Muscle of back (tissue), 13 donors: Measurements from ENCODE around the gene EAF2. TPM values are rescaled to one million over a fixed set of nuclear protein-coding genes. Genes with fewer than 3 reads are reported as not detected.

Experiments
- DNase-seq, 3 donors: peaks; one replicate each; pipeline versions ENCODE4 v3.0.0 to v3.0.0-alpha.2; 2013
- long read RNA-seq, 9 donors: transcript quantifications; one replicate each; lab custom pipeline, GENCODE V29; 2026
- polyA plus RNA-seq, 10 donors: library from polyadenylated mRNA; unstranded; fragments of 120-200 nt; gene quantifications; one replicate each; pipeline ENCODE4 v1.2.1, GENCODE V29; 2013; ENCODE audit not compliant: insufficient read length in 10 of 10

The EAF2 gene
- polyA plus RNA-seq = 1 to 10 TPM; 5.6 to 9.3 (median 7.1) TPM
- long read RNA-seq, donor 1, partial matches to known transcripts = 0 of 2 reads
- long read RNA-seq, donor 1, other reads (novel, unspliced or antisense) = 0 of 2 reads
- long read RNA-seq, donor 2, partial matches to known transcripts = 5 of 5 reads
- long read RNA-seq, donor 2, other reads (novel, unspliced or antisense) = 0 of 5 reads
- long read RNA-seq, donor 3 = 0 reads
- long read RNA-seq, donor 4, partial matches to known transcripts = 0 of 1 reads
- long read RNA-seq, donor 4, other reads (novel, unspliced or antisense) = 0 of 1 reads
- long read RNA-seq, donor 5, partial matches to known transcripts = 0 of 1 reads
- long read RNA-seq, donor 5, other reads (novel, unspliced or antisense) = 0 of 1 reads
- long read RNA-seq, donor 6 = 0 reads
- long read RNA-seq, donor 7, partial matches to known transcripts = 0 of 1 reads
- long read RNA-seq, donor 7, other reads (novel, unspliced or antisense) = 0 of 1 reads
- long read RNA-seq, donor 8, partial matches to known transcripts = 0 of 1 reads
- long read RNA-seq, donor 8, other reads (novel, unspliced or antisense) = 0 of 1 reads
- long read RNA-seq, donor 9 = 0 reads

DNA sequence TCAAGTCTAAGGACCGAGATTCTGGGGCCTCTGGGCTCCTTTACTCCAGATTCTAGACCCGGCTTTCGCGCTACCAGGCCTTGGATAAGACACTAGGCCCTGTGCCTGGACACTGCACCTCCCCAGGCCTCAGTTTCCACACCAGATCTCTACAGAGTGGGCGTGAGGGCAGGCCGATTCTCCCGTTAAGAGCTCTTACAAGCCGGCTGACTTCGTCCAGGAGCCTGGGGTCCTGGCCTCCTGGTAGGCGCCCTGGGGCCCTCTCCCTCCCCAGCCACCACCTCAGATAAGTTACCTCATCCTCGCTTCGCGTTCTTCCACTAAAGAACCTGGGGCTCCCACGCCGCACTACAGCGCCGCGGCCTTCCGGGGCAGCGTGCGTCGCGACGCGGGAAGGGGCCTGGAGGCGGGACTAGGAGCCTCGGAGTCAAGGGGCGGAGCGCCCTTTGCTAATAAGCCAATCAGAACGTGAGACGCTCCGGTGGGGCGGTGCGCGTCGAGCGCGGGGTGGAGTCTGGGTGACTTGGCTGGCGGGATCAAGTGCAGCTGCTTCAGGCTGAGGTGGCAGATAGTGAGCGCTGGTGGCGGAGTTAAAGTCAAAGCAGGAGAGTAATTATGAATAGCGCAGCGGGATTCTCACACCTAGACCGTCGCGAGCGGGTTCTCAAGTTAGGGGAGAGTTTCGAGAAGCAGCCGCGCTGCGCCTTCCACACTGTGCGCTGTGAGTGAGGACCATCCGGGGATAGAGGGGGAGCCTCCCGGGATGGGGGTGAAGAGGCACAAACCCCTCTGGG lies at the start of gene EAF2, which contains the start of gene IQCB1:
Gene EAF2, plus strand, starts transcription at position 539 of the 794 bp plus-strand sequence. Its CDS starts 77 bp downstream, at position 616.
Gene IQCB1, minus strand, starts transcription at position 390 of the 794 bp plus-strand sequence. CDS start 6,100 bp downstream, outside the sequence.
- peak; percentile 96 to 99 (median 98) for DNase-seq

DNA sequence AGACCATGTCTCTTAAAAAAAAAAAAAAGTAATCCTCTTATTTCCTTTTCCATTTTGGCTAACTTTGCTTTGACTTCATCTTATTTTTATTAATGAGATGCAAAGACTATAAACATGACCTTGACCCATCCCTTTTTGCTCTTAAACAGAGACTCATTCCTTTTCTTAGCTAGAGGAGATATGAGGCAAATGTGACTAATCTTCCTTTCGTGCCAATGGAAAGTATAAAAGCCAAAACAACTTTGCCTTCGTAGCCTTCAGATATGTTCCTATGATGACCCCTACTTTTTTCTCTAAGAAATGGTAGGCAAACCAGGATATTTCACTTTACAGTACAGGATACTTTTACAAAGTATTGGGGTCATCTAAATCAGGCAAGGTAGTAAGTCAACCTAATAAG lies 48.5 kb upstream of the EAF2 start:
- DNase-seq = no peak

DNA sequence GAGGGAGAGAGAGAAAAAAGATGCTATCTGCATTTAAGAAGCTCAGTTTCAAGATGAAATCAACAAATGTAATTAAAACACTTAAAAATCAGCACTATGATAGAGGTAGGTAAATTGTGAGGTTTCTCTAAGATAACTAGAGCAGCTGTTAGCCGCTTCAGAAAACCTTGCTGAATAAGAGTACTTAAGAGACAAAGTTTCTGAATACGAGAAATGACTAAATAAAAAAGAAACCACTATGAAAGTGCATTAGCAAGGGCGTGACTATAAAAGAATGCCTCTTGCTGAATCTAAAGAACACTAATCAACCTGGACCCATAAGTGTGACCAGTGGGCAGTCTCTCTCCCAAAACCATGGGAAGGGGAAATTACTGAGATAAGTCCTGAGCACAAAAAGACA lies 41.9 kb upstream of the EAF2 start:
- DNase-seq = no peak

DNA sequence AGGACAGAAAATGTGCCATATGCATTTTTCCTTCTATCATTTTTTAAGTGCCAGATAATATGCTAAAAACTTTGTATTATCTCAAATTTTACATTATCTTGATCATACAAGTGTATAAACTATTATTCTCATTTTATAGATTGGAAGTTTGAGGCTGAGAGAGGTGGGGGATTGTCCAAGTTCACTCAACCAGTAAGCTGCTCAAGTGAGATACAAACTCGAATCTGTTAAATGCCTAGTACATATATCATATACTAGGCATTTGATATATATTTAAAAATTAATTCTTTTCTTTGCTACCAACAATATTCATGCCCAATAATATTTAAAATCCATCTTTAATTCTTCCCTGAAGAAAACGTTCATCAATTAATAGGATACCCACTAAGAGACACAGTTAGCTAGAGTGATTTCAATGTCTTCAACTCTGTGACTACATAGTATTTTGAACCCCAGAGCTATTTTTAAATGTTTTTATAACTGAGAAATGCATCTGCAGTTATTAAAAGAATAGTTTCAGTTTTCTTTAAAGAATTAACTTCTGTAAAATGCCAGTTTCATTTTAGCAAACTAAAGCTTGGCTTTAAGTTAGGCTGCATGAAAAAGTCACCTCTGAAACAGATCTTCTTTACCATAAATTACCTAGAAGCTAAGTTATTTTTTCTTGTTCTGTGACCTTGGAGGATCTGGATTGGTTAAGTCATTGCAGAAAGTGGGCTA lies 40.6 kb upstream of the EAF2 start:
- no peak for DNase-seq

DNA sequence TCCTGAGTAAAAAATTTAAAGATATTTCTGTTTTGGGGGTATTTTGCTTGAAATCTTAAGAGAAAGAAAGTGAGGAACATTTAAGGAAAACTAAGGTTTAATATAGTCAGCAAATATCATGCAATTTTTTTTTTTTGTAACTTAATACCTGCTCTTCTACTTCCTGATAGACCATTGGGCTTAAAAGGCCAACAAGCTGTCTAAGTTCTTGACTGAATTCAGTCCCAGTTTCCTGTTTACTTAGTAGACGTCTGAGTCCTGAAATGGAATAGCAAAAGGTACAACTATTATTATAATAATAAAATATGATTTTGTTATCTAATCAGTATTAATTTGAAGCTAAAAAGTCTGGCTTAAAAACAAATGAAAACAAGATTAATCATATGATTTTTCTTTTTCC lies 38.0 kb upstream of the EAF2 start:
- no peak for DNase-seq

DNA sequence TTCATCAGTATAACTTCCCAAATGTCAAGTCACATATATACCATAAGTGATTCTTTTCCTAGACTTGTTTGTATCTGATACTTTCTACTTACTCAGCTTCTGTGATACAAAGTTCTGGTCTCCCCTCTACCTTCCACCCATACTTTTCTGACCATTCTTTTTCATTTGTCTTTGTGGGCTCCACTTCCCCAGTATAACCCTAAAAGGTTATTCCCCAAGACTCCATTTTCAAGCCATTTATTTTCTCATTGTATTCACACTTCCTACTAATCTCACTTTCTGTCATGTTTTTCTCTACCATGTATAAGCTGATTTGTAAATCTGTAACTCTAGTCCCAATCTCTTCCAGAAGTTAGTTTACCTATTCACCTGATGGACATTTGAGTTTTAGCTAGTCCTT lies 34.1 kb upstream of the EAF2 start:
- DNase-seq = no peak

DNA sequence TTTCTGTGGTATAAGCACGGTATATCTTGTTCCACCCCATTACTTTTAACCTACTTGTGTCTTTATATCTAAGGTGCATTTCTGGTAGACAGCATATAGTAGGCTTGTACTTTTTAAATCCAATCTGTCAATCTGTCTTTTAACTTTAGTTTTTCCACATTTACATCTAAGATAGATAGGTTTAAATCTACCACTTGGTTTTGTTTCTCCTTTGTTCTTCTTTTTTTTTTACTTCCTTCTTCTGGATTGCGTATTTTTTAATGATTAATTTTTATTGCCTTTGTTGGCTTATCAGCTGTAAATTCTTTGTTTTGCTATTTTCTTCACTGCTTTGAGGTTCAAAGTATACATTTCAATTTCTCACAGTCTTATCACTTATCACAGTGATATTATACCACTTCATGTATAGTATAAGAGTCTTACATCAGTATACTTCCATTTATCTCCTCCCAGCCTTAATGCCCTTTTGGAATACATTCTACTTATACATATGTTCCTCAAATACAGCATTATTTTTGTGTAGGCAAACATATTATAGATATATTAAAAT lies 31.2 kb upstream of the EAF2 start:
- DNase-seq = no peak

DNA sequence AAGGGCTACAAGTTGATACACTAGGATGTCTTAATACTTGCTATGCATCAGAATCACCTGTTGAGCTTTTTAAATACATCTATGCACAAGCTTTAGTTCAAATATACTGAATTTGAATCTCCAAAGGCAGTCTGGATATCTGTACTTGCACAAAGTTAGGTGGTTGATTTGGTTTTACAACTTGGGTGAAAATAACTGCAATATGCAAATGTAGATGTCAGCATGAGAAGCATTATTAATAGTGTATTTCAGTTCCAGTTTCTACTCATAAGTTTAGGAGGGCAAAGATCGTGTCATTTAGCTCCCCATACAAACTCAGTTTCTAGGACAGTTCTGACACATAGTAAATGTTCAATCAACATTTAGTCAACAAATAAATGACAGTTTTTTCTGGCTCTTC lies 25.8 kb upstream of the EAF2 start:
- DNase-seq = no peak

DNA sequence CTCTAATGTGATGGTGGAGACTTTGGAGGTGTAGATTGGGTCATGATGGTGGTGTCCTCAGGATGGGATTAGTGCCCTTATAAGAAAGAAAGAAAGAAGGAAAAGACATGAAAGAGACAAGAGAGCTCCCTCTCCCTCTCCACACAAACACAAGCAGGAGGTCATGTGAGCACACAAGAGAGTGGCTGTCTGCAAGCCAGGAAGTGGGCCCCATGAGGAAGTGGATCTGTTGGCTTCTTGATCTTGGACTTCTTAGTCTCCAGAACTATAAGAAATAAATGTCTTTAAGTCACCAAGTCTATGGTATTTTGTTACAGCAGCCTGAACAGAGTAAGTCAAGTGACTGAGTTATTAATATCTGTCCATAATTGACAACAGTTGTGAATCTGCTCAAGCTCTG lies 17.3 kb upstream of the EAF2 start:
- no peak for DNase-seq

DNA sequence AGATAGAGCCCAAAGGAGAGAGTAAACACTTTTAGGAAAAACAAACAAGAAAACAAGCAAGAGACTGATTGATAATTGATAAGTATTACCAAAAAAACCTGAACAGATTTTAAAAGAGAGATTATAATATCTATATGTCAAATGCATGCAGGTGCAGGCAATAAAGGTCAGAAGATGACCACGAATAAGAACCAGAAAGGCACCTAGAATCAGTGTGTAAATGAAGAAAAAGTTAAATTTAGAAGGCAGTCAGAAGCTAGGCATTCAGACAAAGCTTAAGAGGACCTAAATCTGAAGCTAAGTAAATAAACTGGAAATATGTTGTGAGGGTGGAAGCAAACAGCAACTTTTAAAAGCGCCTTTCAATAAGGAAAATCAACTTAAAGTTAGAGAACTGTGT lies 16.4 kb upstream of the EAF2 start:
- DNase-seq = no peak

DNA sequence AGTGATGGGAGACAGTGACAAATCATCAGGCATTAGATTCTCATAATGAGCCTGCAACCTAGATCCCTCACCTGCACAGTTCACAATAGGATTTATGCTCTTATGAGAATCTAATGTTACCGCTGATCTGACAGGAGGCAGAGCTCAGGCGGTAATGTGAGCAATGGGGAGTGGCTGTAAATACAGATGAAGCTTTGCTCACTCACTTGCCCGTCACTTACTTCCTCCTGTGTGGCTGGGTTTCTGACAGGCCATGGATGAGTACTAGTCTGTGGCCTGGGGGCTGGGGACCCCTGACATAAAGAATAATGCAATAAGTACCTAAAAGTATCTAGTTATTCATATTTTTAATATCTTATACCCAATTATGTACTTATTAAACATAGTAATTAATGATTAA lies 15.8 kb upstream of the EAF2 start:
- no peak for DNase-seq

DNA sequence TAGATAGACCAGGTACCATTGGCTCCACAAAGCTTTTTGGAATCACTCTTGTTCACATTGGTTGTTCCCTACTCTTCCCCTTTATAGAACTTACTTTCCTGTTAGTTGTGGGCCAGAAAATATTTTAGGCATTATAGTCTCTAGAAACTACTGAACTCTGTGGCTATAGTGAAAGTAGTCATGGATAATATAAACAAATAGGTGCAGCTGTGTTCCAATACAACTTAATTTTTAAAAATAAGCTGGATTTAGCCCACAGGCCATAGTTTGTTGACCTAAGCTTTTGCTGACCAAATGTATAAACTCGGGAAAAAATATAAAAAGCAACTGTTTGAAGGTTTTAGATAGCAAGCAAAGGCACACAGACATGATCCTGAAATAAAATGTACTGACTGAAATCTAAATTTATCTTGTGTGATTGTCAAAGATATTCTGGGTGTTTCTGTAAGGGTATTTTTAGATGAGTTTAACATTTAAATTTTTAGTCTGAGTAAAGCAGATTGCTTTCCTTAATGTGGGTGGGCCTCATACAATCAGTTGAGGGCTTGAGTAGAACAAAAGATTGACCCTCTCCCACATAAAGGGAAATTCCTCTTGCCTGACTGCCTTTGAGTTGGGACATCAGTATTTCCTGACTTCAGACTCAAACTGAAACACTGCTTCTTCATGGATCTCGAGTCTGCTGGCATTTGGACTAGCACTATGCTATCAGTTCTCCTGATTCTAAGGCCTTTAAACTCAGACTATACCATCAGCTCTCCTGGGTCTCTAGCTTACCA lies 13.4 kb upstream of the EAF2 start:
- no peak for DNase-seq

DNA sequence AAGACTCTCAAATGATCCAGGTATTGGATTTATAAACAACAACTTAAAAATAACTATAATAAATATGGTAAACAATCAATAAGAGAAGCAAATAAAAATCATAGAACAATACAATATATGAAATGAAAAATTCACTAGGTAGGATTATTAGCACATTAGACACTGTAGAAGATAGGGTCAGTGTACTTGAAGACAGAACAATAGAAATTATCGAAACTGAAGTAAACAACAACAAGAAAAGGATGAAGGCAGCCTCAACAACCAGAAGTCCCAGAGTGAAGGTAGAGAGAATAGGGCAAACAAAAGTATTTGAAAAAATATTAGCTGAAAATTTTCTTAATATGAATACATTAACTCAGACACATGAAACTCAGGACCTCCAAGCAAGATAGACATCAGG lies 12.0 kb upstream of the EAF2 start:
- no peak for DNase-seq

DNA sequence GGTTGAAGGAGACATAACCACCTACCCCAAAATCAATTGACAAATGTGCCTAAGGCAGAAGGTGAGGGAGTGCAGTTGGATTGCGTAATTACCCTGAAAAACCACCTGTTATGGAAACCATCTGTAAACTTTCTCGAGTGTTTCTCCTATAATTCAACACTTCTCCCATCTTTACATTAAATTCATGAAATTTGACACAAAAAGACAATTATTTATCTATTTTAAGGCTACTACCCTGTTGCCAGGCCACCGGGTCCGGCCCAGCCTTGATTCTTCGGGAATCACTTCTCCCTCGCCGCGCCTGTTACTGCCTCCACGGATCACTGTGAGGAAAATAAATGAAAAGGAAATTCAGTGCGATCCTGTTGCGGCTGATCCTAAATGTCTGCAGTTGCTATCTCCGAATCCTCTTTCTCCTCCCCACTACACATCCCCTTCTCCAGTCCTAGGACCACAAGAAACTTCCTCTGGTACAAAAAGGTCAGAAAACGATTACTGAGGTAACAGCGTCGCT lies 795 bp upstream of the EAF2 start:
- DNase-seq = peak in 1 of 3 donors; percentile 3

DNA sequence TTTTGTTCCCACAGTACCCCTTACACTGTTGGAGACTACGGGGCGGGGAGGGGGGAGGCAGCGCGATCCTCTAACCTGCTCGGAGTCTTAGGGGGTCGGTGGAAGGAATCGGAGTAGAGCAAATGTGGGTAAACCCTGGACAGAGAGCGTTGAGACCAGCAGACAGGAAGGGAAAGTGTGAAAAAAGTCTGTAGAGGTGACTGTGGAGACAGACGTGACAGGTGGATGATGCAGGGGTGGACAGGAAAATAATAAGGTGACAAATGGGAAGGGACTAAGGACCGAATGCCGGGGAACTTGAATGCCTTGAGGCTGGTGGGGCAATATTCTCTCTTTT lies 424 bp downstream of the EAF2 start:
- peak in 1 of 3 donors; percentile 14 for DNase-seq

DNA sequence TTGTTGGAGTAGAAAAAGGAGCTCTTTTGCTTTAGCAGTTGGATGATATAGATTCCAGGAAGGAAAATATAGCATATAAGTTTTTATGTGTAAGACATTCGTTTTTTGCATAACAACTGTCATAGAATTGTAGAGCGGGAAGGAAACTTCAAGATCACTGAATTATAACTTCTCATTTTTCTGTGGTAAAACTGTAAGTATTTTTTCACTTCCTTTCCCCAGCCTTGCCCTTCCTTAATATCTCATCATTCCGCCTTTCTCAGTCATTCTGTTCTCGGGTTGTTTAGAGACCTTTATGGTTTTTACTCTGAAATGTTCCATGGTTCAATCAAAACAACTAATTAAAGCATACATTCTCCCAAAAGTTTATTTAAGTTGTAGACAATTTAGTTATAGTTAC lies 1.1 kb downstream of the EAF2 start:
- DNase-seq = peak in 1 of 3 donors; percentile 2

DNA sequence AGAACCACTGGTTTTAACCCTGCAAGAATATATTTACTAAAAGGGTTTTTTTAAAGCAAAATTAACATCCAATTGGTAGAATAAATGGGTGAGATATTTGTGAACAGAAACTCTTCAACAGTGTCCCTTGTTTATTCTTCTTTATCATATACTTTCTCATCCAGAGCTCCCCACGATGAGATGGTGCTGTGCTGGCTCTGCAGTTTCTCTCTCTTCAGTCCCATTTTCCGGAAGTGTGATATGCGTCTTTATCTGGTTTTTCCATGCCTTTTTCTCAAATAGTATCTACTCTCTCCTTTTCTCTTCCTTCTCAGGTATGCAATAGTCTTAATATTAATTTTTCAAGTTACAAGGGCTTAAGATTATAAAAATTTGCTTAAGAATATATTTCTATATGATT lies 1.5 kb downstream of the EAF2 start:
- DNase-seq = no peak

DNA sequence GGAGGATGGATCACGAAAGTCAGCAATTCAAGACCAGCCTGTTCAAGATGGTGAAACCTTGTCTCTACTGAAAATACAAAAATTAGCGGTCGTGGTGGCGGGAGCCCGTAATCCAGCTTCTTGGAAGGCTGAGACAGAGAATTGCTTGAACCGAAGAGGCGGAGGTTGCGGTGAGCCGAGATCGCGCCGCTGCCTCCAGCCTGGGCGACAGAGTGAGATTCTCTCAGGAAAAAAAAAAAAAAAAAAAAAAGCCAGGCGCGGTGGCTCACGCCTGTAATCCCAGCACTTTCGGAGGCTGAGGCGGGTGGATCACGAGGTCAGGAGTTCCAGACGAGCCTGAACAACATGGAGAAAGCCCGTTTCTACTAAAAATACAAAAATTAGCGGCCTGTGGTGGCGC lies 5.0 kb downstream of the EAF2 start:
- no peak for DNase-seq

DNA sequence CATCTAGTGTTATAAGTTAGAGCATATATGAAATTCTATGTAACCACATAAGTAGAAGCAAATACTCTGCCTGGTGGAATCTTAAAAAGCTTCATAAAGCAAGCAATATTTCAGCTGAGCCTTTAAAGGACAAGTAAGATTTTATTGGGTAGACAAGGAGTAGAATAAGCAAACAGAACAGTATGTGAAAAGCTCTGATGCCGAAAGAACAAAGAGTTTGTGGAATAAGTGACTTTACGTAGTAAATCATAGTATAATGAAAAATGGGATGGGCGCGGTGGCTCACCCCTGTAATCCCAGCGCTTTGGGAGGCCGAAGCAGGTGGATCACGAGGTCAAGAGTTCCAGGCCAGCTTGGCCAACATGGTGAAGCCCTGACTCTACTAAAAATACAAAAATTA lies 9.9 kb downstream of the EAF2 start:
- DNase-seq = no peak

DNA sequence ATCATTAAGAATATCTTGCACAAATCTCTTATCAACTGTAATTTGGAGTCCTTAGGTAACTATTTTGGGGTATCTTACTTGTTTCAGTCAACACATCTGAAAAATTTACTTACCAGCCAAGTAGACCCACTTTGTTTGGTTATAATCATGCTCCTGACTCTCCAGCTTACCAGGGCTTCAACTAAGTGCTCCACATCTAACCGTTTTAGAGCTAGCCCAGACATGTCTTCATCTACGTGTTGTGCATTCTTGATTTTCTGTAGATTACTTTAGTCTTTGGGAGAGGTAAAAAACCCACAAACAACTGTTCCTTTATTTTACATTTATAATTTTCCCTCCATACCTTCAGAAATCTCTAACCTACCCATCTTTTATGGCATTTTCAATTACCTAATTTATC lies 17.2 kb downstream of the EAF2 start:
- DNase-seq = no peak

DNA sequence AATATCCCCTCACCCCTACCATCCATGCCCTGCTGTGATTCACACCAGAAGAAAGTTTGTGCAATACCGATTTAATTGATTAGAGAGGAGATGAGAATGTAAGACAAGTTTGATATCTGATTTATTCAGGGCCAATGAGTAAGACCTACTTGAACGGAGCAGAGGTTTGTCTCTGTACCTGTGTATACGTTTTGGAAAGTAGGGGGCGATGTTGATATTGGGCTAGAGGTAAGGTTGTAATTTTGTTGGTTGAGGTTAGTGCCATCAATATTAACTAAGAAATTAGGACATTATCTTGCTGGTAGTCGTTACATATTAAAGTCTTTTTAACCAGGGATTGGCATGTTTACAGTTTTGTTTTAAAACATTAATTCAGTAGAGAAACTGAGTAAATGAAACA lies 20.5 kb downstream of the EAF2 start:
- DNase-seq = no peak
